GM18507 (cell line): ENCODE measurements around the gene TP53I13.

ENCODE experiments used
- DNase-seq: peaks from one replicate; pipeline ENCODE4 v3.0.0; 2011; ENCODE audit warnings: low read depth; ENCODE audit not compliant: insufficient read length; ENCODE audit errors: extremely low spot score
- FAIRE-seq: peaks from 2 replicates; lab custom pipeline; 2011; peaks lifted over from hg19 to GRCh38; lab: Jason Lieb, UNC

The TP53I13 gene

GRCh38 chr17:29611351-29612093 is 43.0 kb downstream of the TP53I13 start:
- no peak for DNase-seq
- no peak for FAIRE-seq

- no peak for DNase-seq
- no peak for FAIRE-seq
These were observed 43.5 kb downstream of the TP53I13 start for GRCh38 chr17:29612094-29612403.

- DNase-seq, result no peak
- no peak for FAIRE-seq
These were observed 44.1 kb downstream of the TP53I13 start for GRCh38 chr17:29612404-29613280.

DNA sequence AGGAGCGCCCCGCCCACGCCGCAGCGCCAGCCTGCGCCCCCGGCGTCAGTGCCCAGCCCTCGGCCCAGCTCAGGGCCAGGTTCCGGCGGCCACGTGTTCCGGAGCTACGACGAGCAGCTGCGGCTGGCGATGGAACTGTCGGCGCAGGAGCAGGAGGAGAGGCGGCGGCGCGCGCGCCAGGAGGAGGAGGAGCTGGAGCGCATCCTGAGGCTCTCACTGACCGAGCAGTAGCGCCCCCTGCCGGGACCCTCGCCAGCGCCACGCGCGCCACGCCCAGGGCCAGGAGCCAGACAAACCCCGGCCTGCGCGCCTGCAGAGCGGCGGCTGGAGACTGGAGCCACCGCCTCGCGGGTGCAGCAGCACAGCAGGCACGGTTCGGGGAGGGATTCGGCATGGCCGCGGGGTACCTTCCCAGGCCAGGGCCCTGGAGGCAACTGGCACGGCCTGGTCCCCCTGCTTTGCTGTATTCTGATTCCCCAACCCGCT is 44.9 kb downstream of the TP53I13 start:
- FAIRE-seq (peak; percentile 73), DNase-seq (no peak)

DNA sequence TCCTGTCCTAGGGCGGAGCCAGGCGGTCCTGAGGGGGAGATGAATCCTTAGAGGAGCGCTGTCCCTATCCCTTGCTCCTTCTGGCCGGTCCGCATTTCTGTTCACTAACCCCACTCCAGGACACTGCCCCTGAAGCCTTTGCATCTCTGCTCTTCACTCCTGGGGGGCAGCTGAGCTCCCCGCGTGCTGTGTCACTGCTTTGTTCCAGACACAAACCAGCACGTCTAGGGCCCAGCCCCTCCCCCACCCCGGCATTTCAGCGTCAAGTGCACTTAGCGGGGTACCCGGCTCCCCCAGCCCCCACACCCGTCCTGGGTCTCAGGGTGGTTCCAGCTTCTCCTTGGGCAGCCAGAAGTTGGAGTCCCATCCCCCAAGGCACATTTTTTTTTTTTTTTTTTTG is 45.4 kb downstream of the TP53I13 start:
- no peak for DNase-seq
- no peak for FAIRE-seq

DNA sequence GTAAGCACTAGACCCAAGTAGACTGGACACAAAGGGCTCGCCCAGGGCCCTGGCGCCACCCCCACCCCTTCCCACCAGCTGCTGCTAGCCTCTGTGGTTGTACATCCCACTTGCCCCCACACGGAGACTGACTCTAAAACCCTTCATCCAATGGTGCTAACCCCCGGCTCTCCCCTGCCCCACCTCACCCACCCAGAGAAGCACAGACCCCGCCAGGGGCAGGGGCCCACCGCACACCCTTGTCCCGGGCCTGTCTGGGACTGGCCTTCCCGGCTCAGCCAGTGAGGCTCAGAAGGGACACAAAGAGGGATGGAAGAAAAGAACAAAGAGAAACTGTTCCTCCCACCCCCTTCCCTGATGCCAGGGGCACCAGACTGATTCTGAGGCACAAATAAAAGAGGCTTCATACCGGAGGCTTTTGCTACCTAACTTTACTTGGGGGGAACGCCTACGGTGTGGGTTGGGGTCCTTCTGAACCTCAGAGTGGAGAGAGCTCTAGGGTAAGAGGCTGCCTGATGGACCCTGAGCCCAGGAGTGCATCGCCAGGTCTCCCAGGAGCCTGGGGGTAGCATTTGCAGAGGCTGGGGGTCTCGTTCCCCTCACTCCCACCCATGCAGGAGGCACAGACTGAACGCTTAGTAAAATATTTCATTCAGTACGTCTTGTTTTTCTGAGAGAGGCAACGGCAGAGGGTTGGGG is 46.0 kb downstream of the TP53I13 start:
- no peak for FAIRE-seq

DNA sequence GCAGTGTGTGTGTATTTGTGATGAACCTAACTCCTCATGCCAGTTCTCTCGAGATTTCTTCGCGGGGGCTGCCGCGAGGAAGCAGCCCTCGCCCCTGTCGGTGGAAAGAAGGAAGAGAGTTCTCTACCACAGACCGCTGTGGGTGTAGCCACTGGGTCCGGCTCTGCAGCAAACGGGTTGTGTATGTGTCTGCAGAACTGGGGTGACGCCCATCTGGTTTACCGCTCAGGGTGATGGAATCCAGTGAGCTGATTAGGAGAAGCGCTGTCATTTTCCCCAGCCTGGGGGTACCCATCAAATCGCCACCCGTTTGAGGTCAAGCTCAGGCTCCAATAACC is 46.5 kb downstream of the TP53I13 start:
- no peak for DNase-seq
- no peak for FAIRE-seq

More for the DNA sequence above, 46.0 kb downstream of the TP53I13 start:
- DNase-seq, result no peak

DNA sequence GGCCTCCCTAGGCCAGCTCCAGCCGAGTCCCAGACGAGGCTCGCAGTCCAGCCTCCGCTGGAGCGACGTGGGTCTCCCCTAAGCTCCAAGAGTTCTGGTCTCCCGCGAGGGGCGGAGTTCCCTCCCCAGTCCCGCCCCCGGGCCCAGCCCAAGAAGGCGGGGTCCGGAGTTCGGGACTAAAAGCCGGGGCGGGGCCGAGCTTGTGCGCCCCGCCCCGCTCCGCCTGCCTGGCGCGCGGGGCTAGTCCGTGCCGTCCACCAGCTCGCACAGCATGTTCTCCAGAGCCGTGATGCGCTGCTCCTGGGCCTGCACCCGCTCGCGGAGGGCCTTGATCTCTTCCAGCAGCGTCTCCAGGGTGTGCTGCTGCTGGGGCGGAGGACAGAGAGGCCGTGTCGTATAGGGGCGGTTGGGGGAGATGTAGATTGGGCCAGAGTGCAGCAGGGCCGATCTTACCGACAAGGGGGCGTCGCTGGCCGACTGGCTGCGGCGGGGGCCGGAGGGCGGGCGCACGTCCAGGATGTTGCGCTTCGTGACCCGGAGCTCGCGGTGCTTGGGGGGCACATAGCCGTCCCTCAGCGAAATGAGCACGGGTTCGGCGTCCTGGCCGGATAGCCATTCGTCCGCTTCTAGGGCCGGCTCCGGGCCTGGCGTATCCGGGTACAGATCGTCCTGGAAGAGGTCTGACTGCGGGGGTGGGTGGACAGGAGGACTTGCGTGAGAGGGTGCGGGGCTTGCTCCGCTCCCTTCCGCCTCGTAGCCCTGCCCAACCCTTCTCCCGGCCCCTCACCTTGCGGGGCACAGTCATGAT is 47.2 kb downstream of the TP53I13 start:
- peak; percentile 75 for DNase-seq
- peak; percentile 87 for FAIRE-seq

GRCh38 chr17:29616300-29617048 is 48.0 kb downstream of the TP53I13 start:
- FAIRE-seq (no peak), DNase-seq (no peak)

DNA sequence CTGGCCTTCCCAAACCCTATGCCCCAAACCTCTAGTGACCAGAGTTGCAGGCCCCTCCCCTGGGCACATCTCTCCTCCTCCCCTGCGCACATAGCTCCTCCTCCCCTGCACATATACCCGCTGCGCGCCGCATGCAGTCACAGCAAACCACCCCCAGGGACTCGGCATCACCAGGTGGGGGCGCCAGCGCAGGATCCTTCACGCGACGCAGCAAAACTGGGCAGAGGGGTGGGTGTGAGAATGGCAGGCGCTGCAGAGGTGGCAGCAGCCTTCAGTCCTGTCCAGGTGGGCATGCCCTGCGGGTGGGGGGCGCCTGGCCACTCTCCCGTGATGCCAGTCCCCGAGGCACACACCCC is 48.6 kb downstream of the TP53I13 start:
- peak; percentile 74 for DNase-seq

DNA sequence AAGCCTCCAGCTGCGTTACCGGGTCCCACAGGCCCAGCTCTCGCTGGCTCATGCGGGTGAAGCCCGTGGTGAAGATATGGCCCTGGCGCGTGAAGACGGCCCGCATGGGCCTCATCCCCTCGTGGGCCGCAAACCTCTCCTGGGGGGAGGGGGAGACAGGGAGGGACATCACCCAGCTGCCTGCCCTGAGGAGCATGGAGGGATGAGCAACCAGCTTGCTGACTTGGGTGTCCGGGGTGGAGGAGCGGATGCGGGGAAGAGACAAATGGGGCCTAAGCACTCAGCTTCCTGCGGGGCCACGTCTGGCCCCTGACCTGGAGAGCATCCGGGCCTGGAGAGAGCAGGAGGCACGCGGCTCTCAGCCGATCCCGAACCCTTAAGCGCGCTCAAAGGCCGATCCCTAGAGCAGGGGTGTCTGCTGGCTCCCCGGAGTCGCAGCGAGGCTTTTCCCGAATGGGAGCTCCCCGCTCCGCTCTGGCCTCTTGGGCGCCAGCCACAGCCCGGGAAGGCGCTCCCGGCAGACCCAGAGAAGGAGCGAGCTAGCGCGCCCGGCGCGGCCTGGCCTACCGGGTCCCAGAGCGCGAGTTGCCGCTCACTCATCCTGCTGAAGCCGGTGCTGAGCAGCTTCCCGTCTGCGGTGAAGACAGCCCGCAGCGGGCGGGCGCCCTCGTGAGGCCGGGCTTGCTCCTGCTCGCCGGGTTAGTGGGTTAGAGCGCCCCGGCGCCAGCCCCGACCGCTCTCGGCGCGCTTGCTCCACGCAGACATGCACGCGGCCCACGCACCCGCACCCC is 49.2 kb downstream of the TP53I13 start:
- FAIRE-seq (peak; percentile 88), DNase-seq (no peak)

More for the DNA sequence above, 48.6 kb downstream of the TP53I13 start:
- FAIRE-seq, result peak; percentile 97

DNA sequence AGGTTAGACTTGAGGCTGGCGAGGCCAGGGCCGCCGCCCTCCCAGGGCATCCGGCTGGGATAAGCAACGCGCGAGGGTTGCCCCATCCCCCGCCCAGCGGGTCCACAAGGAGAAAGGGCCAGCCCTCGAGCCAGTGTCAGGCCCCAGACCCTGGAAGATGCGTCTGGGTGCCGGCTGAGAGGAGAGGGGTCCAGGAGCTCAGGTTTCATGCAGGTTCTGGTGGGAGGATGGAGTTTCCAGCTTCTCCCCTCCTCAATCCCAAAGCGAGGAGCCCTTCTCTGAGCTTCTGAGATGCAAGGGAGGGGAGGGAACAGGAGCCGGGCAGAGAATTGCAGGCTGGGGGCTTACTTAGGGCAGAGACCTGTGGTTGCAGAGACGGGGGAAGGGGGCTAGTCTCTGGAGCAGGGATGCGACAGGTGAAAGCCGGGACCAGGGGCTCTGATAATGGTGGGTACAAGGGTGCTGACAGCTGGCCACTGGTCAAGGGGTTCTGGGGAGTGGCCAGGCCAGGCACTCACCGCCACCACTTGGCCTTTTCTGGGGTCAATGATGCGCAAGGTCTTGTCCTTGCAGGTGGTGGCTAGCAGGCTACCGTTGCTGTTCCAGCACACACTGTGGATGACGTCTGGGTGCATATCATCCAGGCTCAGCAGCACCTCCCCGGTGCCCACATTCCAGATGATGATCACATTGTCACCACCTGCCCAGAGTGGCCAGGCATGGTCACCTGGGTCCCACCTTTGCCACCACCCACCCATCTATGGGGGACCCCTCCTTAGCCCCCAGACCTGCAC is 50.0 kb downstream of the TP53I13 start:
- DNase-seq, result no peak
- FAIRE-seq, result no peak

GRCh38 chr17:29619251-29619650 is 50.8 kb downstream of the TP53I13 start:
- no peak for FAIRE-seq
- no peak for DNase-seq

GRCh38 chr17:29620271-29620670 is 51.8 kb downstream of the TP53I13 start:
- DNase-seq (no peak), FAIRE-seq (no peak)

DNA sequence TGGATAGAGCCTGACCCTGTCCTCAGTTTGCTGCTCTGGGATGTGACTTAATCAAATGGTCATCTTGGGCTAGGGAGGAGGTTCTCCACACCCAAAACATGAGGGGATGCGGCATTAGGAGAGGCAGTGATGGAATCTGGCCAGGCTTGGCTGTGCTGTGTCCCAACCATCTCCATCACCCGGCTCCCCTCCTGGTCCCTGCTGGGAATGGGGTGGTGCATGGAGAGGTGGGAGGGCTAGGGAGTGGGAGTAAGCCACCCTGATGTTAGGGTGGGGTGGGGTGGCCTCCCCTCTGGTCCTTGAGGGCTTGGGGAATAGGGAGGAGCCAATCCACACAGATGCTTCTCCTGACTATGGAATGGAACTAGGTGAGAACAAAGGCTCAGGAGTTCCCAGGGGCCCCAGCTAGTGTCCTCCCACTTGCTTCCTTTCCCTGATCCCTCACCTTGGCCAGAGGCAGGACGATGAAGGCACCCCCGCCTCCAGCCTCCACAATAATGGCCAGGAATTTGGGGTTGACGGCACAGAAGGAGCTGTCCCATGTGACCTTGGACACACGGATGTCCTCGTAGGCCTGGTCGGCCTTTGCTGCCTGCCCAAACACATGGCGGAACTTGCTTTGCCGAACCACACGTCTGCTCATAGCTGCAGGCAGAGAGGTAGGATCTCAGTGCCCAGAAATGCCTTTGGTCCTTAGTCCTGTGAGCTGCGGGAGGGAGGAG is 52.4 kb downstream of the TP53I13 start:
- DNase-seq (no peak), FAIRE-seq (no peak)

DNA sequence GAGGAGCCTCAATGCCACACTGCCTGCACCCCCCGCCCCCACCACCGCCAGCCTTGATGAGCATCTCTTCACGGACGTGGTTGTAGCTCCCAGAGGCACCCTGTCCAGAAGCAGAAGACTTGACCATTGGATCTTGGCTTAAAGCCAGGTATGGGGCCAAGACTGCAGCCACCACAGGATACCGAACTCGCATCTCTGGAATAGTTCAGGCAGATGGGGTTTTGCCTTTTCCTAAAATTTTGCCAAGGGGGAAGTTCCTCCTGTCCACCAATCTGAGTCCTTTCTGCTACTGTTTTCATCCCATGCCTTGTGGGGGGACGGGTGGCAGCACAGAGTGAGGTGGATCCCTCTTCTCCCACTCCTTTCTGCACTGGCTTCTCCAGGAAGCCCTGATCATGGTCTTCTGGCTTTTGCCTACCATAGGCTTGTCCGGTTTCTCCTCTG is 53.3 kb downstream of the TP53I13 start:
- FAIRE-seq, result no peak
- no peak for DNase-seq
